GM15510 (cell line): ENCODE results near the gene COG1.
A peak's percentile ranks its signal among the peaks of the same experiment; 100 is the strongest.

Experiments used
- POLR2A ChIP-seq: IDR thresholded peaks from 3 replicates; pipeline ENCODE4 v1.6.1; 2011; ENCODE audit warnings: borderline replicate concordance; ENCODE audit not compliant: insufficient read length; ENCODE audit errors: extremely low read depth

COG1 gene

GRCh38 chr17:73189417-73190099, 3.3 kb upstream of the COG1 start:
- no peak for TF ChIP-seq POLR2A

- no peak for TF ChIP-seq POLR2A
These were observed 1.2 kb upstream of the COG1 start for GRCh38 chr17:73191443-73192205.

- TF ChIP-seq POLR2A: peak; percentile 64
These were observed 505 bp upstream of the COG1 start for GRCh38 chr17:73192206-73192893.

GRCh38 chr17:73194514-73195222, 1.8 kb downstream of the COG1 start:
- TF ChIP-seq POLR2A: no peak

- no peak for TF ChIP-seq POLR2A
These were observed 3.6 kb downstream of the COG1 start for GRCh38 chr17:73196500-73196899.

- no peak for TF ChIP-seq POLR2A
These were observed 4.3 kb downstream of the COG1 start for GRCh38 chr17:73197161-73197560.

GRCh38 chr17:73198201-73198929, 5.5 kb downstream of the COG1 start:
- TF ChIP-seq POLR2A: no peak

GRCh38 chr17:73198930-73199260, 6.0 kb downstream of the COG1 start:
- no peak for TF ChIP-seq POLR2A

- TF ChIP-seq POLR2A: no peak
These were observed 7.0 kb downstream of the COG1 start for GRCh38 chr17:73199751-73200317.

- TF ChIP-seq POLR2A: no peak
These were observed 7.6 kb downstream of the COG1 start for GRCh38 chr17:73200476-73200875.

- no peak for TF ChIP-seq POLR2A
These were observed 8.6 kb downstream of the COG1 start for GRCh38 chr17:73201215-73202069.

GRCh38 chr17:73203135-73203787, 10.4 kb downstream of the COG1 start:
- TF ChIP-seq POLR2A: no peak
